Esophagus (tissue), 2 donors: ENCODE data around the gene FRMD4A. TPM values are rescaled to one million over a fixed set of nuclear protein-coding genes. Genes with fewer than 3 reads are reported as not detected.

Experiments used
- H3K27ac ChIP-seq, 2 donors: one replicate each; pipeline ENCODE4 v1.5.1; 2013; ENCODE audit warnings: low read depth in 2 of 2, mild to moderate bottlenecking in 2 of 2, inconsistent platforms in 1 of 2, low read length in 1 of 2, moderate library complexity in 1 of 2
- H3K27me3 ChIP-seq, 2 donors: one replicate each; pipeline ENCODE4 v1.6.1; 2013; ENCODE audit warnings: low read length in 2 of 2, control low read depth in 1 of 2, mild to moderate bottlenecking in 1 of 2; ENCODE audit not compliant: insufficient read depth in 2 of 2, control insufficient read depth in 1 of 2
- H3K36me3 ChIP-seq, 2 donors: one replicate each; pipeline ENCODE4 v1.6.1; 2013; ENCODE audit warnings: low read length in 1 of 2; ENCODE audit not compliant: control insufficient read depth in 2 of 2, insufficient read depth in 2 of 2
- H3K4me1 ChIP-seq, 2 donors: one replicate each; pipeline ENCODE4 v1.6.1; 2013; ENCODE audit warnings: low read length in 1 of 2; ENCODE audit not compliant: control insufficient read depth in 2 of 2, insufficient read depth in 2 of 2
- H3K4me3 ChIP-seq, 2 donors: one replicate each; pipeline ENCODE4 v1.5.1; 2013; ENCODE audit warnings: low read length in 2 of 2, mild to moderate bottlenecking in 2 of 2, low read depth in 1 of 2, moderate library complexity in 1 of 2
- H3K9me3 ChIP-seq, 2 donors: one replicate each; pipeline ENCODE4 v1.6.1; 2013; ENCODE audit warnings: mild to moderate bottlenecking in 2 of 2, low read depth in 1 of 2, low read length in 1 of 2, moderate library complexity in 1 of 2; ENCODE audit not compliant: control insufficient read depth in 2 of 2, insufficient read depth in 1 of 2
- WGBS, 2 donors: extraction: QIAGEN DNeasy Blood & Tissue Kit; methylation state at CpG; one replicate each; pipeline ENCODE4 v1.1.7; 2013; 5-methylcytosine and 5-hydroxymethylcytosine counted together
- polyA plus RNA-seq, 2 donors: library from polyadenylated mRNA; stranded (reverse); fragments of 200-250 nt; gene quantifications; one replicate each; pipeline ENCODE4 v1.2.3, GENCODE V29; 2013
- donor health status: healthy with polysubstance abuse.
- donor health status: Bipolar disorder and iron deficiency.

The FRMD4A gene
- polyA plus RNA-seq, 2 donors: 9.3 to 12.6 TPM

DNA sequence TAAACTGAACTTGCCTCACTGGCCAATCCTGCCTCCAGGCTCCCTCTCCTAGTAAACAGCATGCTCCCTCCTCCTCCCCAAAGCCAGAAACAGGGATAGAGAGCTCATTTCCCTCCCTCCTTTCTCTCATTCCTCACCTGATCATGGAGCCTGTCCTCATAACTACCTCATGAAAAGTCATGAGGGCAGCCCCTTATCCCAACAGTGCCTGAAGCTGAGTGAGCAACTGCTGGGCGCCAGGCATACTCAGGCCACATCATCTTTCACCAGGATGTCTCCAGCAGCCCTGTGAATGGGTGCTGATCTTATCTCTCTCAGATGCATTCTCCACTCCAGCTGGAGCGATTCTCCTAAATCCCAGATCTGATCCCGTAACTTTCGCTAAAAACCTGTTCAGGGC lies 436.8 kb downstream of the FRMD4A start:
- peaks cover 0 to 3% of the 10 kb centered on the region in 2 donors for H3K4me1 ChIP-seq
- peaks cover 0 to 4% of the 10 kb centered on the region in 2 donors for H3K27me3 ChIP-seq
- WGBS, 2 donors: 87 to 94% methylated on average over 4 of the region's 4 CpGs
- H3K36me3 ChIP-seq: no peaks in the 10 kb centered on the region
- no peak overlapping the region for H3K4me3 ChIP-seq
- H3K27ac ChIP-seq: no peak overlapping the region
- H3K9me3 ChIP-seq: no peaks in the 10 kb centered on the region

DNA sequence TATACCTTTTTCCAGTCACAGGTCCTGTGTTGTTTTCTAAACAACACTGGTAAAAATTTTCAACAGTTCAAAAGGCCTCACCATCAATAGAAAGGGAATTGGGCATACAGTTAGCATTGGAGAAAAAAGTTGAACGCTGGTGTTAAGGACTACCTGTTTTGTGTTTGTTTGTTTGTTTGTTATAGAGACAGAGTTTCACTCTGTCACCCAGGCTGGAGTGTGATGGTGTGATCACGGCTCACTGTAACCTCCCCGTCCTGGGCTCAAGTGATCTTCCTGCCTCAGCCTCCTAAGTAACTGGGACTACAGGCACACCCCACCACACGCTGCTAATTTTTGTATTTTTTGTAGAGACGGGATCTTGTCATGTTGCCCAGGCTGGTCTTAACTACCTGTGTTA lies 437.9 kb downstream of the FRMD4A start:
- Histone ChIP-seq H3K4me3 (no peak overlapping the region), H3K36me3 (no peaks in the 10 kb centered on the region), H3K9me3 (no peaks in the 10 kb centered on the region), H3K4me1 (peaks cover 0 to 3% of the 10 kb centered on the region in 2 donors), H3K27ac (no peak overlapping the region), H3K27me3 (peaks cover 0 to 4% of the 10 kb centered on the region in 2 donors)
- WGBS, 2 donors: 89 to 91% methylated on average over 5 of the region's 5 CpGs

DNA sequence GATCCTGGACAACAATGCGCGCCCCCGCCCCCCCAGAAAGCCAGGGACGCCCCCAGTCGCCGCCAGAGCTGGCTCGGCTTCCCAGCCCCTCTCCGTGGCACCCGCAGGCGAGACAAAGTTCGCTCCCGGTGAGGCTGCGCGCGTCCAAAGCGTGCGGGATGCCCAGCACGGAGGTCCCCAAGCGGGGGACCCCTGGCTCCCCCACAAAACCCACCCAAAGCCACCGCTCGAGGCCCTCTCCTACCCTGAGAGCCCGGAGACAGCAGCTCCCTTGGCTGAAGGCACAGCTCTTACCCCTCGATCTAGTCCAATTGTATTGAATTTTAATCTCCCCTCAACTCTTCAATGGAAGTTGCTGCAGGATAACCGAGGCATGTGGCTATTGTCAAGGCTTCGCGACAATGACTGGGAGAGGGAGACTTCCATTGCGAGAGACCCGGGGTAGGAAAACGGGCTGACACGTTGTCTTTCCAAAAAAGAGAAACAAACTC lies 438.7 kb downstream of the FRMD4A start:
- WGBS, 2 donors: 9 to 10% methylated on average over 24 to 30 of the region's 30 CpGs
- Histone ChIP-seq H3K9me3 (no peaks in the 10 kb centered on the region), H3K4me1 (peaks cover 0 to 3% of the 10 kb centered on the region in 2 donors), H3K27ac (no peak overlapping the region), H3K27me3 (peaks cover 0 to 4% of the 10 kb centered on the region in 2 donors), H3K4me3 (peak overlapping the region; percentile 37 to 45), H3K36me3 (no peaks in the 10 kb centered on the region)

DNA sequence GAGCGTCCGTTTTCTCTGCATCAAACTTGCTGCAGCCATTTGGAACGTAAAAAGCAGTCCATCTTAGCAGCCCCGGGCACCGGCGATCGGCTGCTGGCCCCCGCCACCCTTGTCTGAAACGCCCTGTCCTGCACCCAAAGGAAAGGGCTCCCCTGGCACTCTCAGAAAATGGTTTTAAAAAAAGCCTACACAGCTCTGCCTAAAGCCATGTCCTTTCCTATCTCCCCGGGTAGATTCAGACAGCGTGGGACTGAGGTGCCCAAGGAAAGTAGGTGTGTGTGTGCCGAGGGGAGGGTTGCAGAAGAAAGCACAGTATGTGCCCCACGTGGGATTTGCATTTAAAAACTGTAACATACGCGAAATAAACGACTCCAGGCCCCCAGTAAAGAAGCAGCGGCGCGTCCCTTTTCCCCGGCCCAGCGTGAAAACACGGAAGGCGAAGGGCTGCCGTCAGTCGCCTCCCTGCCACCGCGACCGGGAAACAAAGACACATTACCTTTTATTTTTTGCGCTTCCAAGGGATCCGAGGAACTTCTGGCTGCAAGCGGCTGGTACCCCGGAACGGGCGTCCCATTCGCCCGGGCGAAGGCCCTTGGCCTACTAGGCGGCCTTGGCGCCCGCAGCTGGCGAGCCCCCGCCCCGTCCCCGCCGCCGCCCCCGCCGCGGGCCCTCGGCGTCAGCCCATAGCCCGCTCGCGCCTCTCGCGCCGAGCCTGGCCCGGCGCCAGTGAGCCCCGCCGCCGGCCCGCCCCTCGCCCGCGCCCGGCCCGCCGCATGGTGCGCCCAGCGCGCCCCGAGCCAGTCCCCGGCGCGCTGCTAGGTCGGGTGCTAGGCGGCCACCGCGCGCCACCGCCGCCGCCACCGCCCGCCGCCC lies 439.4 kb downstream of the FRMD4A start:
- WGBS, 2 donors: 3% methylated on average over 52 to 87 of the region's 87 CpGs
- Histone ChIP-seq H3K4me1 (peaks cover 0 to 3% of the 10 kb centered on the region in 2 donors), H3K4me3 (peak overlapping the region; percentile 37 to 45), H3K27me3 (peaks cover 0 to 4% of the 10 kb centered on the region in 2 donors), H3K9me3 (no peaks in the 10 kb centered on the region), H3K27ac (peak overlapping the region in 1 of 2 donors; percentile 8), H3K36me3 (no peaks in the 10 kb centered on the region)

DNA sequence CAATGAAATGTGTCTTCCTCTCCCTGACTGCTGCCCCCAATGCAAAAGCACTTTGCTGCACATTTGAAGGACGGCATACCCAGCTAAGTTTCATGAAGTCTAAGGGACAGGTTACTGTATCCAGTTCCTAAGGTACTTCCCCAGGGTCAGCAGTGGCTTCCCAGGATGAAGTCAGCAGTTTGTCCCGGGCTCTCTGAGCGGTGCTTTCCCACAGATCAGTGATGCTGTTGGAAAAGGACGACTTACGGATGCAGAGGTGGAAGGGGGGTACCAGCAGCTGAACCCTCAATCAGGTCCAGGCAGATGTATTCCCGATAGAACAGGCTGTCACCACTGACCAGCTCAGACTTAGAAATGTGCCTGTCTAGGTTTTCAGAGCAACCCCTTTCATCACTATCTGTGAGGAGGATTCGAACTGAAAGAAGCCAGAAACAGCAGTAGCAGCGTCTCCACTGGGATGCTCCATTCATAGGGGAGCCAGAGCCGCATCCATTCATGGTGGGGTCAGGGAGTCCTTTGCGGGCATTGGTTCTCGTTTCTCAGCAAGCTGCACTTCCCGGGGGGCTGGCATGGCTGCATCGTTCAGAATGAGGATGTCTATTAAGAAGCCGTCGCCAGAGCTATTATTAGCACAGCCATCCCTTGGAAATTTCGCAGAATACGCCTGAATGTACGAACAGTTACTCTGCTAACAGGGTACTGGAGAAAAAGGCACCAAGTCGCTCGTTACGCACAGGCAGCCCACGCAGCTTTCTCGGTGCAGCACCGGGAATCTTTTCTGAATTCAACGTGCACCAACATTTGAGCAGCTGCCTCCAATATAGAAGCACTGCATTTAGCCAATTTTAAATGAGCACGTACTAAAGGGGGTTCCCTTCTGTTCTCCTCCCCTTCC lies 440.2 kb downstream of the FRMD4A start:
- WGBS, 2 donors: 29 to 36% methylated on average over 26 of the region's 26 CpGs
- H3K4me1 ChIP-seq: peaks cover 0 to 5% of the 10 kb centered on the region in 2 donors
- no peaks in the 10 kb centered on the region for H3K36me3 ChIP-seq
- no peaks in the 10 kb centered on the region for H3K9me3 ChIP-seq
- peaks cover 0 to 4% of the 10 kb centered on the region in 2 donors for H3K27me3 ChIP-seq
- H3K4me3 ChIP-seq: peak overlapping the region; percentile 24 to 45
- peak overlapping the region in 1 of 2 donors; percentile 15 for H3K27ac ChIP-seq

DNA sequence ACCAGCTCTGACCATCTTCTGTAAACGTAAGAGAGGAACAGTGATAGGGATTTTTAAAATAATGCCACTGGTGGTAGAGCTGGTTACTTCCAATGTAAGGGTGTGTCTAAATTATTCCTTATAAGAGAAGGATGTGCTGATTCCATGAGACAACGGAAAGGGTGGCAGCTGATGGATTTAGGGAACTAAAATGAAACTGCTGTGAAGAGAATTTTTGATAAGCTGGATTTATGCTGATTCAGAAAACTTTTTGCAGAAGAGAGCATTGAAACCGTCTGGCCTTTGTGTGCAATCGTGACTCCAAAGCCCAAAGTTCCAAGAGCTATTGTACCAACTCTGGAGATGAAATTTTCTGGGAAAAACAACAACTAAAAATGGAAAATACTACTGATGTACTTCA lies 443.0 kb downstream of the FRMD4A start:
- Histone ChIP-seq H3K36me3 (no peaks in the 10 kb centered on the region), H3K9me3 (peaks cover 0 to 2% of the 10 kb centered on the region in 2 donors), H3K4me1 (peaks cover 2 to 5% of the 10 kb centered on the region in 2 donors), H3K27me3 (peaks cover 0 to 4% of the 10 kb centered on the region in 2 donors), H3K4me3 (no peak overlapping the region), H3K27ac (no peak overlapping the region)
- 77 to 89% methylated on average over 4 of the region's 4 CpGs for WGBS, 2 donors

DNA sequence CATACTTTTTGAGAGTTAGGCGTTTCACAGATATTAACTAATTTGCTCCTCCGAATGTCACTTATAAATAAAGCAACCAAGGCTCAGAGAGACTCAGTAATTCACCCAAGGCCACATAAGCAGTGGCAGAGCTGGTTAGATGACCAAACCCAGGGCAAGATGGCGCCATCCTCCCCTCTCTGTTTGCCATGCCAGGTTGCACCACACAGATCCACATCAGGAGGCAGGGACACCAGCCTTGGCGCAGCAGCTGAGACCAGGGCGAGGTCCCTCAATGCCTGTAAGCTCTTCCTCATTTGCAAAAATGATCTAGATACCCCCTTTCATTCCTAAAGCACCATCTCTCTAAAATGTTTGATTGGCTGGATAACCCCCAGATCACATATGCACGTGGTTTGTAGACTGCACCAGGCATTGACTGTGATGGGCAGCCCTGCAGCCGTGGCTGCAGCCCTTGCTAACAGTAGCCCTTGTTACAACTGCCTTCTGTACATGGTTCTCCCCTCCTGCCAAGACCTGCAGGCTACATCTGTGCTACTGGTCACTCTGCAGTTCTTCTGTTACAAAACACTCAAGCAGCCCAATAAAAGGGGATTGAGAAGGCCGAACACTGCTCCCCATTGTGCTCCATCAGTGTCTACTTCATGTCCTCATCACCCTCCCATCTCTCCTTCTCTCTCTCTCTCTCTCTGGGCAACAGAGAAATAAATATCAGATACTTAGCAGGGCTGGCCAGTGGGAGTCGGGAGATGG lies 445.3 kb downstream of the FRMD4A start:
- Histone ChIP-seq H3K9me3 (peaks cover 0 to 2% of the 10 kb centered on the region in 2 donors), H3K27ac (no peak overlapping the region), H3K36me3 (no peaks in the 10 kb centered on the region), H3K4me3 (no peak overlapping the region), H3K4me1 (peaks cover 2% of the 10 kb centered on the region in 2 donors), H3K27me3 (no peaks in the 10 kb centered on the region)
- 90 to 94% methylated on average over 9 of the region's 9 CpGs for WGBS, 2 donors

DNA sequence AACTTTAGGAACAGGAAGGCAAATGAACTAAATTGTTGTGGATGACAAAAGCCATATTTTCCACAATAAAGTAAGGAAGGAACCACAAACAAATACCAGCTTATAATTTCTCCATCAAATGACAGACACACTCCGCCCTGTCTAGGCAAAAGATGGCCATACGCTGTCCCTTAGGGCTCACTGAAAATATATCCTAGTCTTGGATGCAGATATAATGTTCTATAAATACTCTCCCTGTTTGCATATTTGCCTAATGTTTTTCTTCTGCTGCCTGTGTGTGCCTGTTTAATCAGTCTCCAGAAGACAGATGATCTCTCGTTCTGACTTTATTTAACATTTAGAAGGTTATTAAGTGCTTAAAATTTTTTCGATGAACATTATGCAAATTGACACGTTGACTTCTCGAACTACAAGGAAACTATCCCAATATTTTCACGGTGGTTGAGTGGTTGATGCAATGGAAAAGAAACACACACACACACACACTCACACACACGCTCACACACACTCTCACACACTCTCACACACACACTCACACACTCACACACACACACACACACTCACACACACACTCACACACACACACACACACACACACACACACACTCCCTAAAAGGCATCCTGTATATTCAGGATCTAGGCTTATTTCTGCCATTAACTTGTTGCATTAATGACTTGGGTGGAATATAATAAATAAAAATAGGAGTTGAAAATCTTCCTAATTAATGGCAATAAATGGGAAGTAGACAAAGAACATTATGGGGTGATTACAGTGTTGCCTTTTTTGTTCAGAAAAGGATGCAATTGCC lies 446.9 kb downstream of the FRMD4A start:
- Histone ChIP-seq H3K36me3 (no peaks in the 10 kb centered on the region), H3K27ac (no peak overlapping the region), H3K27me3 (no peaks in the 10 kb centered on the region), H3K4me1 (peaks cover 2% of the 10 kb centered on the region in 2 donors), H3K9me3 (peaks cover 0 to 2% of the 10 kb centered on the region in 2 donors), H3K4me3 (no peak overlapping the region)
- WGBS, 2 donors: 55 to 63% methylated on average over 8 of the region's 8 CpGs
